Kidney (tissue), 14 donors: Measurements from ENCODE around the gene IFI16. TPM values are rescaled to one million over a fixed set of nuclear protein-coding genes. Genes with fewer than 3 reads are reported as not detected.

Experiments
- DNase-seq, 5 donors: peaks; one replicate each; pipeline ENCODE4 v3.0.0-alpha.2; 2013 to 2020
- FAIRE-seq: peaks from 2 replicates; lab custom pipeline; 2012; peaks lifted over from hg19 to GRCh38; lab: Jason Lieb, UNC
- H3K27ac ChIP-seq, 2 donors: one replicate each; pipeline ENCODE4 v1.7.0; 2013; ENCODE audit warnings: low read depth in 2 of 2, low read length in 2 of 2, inconsistent platforms in 1 of 2
- H3K27me3 ChIP-seq: one replicate; pipeline ENCODE4 v1.7.1; 2013; ENCODE audit warnings: low read length, inconsistent platforms; ENCODE audit not compliant: control insufficient read depth, insufficient read depth
- H3K36me3 ChIP-seq, 3 donors: one replicate each; pipeline versions ENCODE4 v1.7.0 to v1.7.1; 2013; ENCODE audit warnings: low read length in 3 of 3, control low read depth in 1 of 3, inconsistent platforms in 1 of 3; ENCODE audit not compliant: insufficient read depth in 3 of 3, control insufficient read depth in 2 of 3
- H3K4me1 ChIP-seq, 3 donors: one replicate each; pipeline versions ENCODE4 v1.7.0 to v1.7.1; 2013; ENCODE audit warnings: low read length in 3 of 3, inconsistent platforms in 1 of 3, low read depth in 1 of 3; ENCODE audit not compliant: control insufficient read depth in 2 of 3, insufficient read depth in 2 of 3
- H3K4me3 ChIP-seq, 3 donors: one replicate each; pipeline versions ENCODE4 v1.7.0 to v1.8.1; 2013; ENCODE audit warnings: low read length in 3 of 3, control low read depth in 1 of 3, inconsistent platforms in 1 of 3
- H3K9ac ChIP-seq, 3 donors: one replicate each; pipeline versions ENCODE4 v1.7.0 to v1.7.1; 2013; ENCODE audit warnings: low read length in 3 of 3, control low read depth in 1 of 3, inconsistent platforms in 1 of 3
- H3K9me3 ChIP-seq, 3 donors: one replicate each; pipeline versions ENCODE4 v1.7.0 to v1.7.1; 2013; ENCODE audit warnings: low read length in 3 of 3, control low read depth in 1 of 3, inconsistent platforms in 1 of 3; ENCODE audit not compliant: control insufficient read depth in 2 of 3, insufficient read depth in 1 of 3
- intact Hi-C: fragments of 100-400 bp; cut with DNase I; formaldehyde crosslinking; loops from one replicate; pipeline ENCODE4 v1.11.1; 2022
- polyA plus RNA-seq: library from polyadenylated mRNA; stranded (reverse); fragments of 350-450 nt; fragmentation: Illumina TruSeq; extraction: RNeasy Lipid Tissue Mini Kit (QIAGEN cat#74804); gene quantifications from one replicate; pipeline ENCODE4 v1.2.3, GENCODE V29; 2014; ENCODE audit warnings: low read depth, low replicate concordance; ENCODE audit not compliant: insufficient read depth
- total RNA-seq: library from RNA; stranded (reverse); fragmentation: NEBNext Ultra II Directional; extraction: Animal tissue kit (Norgen Biotek cat#: 25700); gene quantifications from one replicate; pipeline ENCODE4 v1.2.1, GENCODE V29; 2021
- TF ChIP-seq, protein P1 (sequence below): IDR thresholded peaks from 3 replicates; pipeline ENCODE4 v1.5.1; 2012; ENCODE audit warnings: mild to moderate bottlenecking, moderate library complexity, borderline replicate concordance; ENCODE audit not compliant: insufficient read depth; ENCODE audit errors: extremely low read depth
- donor health status: control.
- donor health status: control.
- donor health status: control.
- donor health status: control.
- donor health status: control.
- donor health status: DM: yes; HTN: yes; CAD: no.
- donor health status: Normal renal cell carcinoma (clear cell type).

IFI16 gene
- total and polyA plus RNA-seq, 2 donors from 2014 or later: 30.0 to 91.8 TPM

- Histone ChIP-seq H3K9me3 (no peaks in the 10 kb centered on the region), H3K9ac (no peak overlapping the region), H3K4me3 (no peak overlapping the region), H3K27me3 (no peaks in the 10 kb centered on the region), H3K36me3 (no peaks in the 10 kb centered on the region), H3K27ac (no peak overlapping the region), H3K4me1 (no peaks in the 10 kb centered on the region)
- DNase-seq (no peak), FAIRE-seq (no peak)
- intact Hi-C loops: no loop called here
- TF ChIP-seq, protein P1, sequence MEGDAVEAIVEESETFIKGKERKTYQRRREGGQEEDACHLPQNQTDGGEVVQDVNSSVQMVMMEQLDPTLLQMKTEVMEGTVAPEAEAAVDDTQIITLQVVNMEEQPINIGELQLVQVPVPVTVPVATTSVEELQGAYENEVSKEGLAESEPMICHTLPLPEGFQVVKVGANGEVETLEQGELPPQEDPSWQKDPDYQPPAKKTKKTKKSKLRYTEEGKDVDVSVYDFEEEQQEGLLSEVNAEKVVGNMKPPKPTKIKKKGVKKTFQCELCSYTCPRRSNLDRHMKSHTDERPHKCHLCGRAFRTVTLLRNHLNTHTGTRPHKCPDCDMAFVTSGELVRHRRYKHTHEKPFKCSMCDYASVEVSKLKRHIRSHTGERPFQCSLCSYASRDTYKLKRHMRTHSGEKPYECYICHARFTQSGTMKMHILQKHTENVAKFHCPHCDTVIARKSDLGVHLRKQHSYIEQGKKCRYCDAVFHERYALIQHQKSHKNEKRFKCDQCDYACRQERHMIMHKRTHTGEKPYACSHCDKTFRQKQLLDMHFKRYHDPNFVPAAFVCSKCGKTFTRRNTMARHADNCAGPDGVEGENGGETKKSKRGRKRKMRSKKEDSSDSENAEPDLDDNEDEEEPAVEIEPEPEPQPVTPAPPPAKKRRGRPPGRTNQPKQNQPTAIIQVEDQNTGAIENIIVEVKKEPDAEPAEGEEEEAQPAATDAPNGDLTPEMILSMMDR: no peak
These were observed 20.6 kb downstream of the IFI16 start for GRCh38 chr1:159030311-159030710.

DNA sequence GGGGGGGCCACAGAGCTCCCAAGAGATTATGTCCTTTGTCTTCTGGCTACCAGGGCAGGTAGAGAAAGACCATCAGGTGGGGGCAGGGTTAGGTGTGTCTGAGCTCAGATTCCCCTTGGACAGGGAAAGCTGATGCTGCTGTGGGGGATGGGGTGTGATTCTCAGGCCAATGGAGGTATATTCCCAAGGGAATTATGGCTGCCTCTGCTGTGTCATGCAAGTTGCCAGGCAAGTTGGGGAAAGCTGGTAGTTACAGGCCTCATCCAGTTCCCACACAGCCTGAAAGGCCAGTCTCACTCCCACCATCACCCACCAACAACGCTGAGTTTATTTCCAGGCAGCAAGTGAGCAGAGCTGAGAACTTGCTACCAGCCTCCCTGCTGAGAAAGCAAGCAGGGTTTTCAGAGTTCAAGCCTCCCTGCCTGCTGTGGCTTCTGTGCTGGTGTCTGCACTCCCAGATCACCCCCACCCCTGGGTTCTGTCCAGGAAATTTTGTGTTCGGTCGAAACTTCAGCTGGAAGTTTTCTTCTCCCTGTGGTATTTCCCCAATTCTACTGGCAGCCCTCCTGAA is 21.3 kb downstream of the IFI16 start:
- Histone ChIP-seq H3K4me3 (no peak overlapping the region), H3K9ac (no peak overlapping the region), H3K4me1 (no peaks in the 10 kb centered on the region), H3K27me3 (no peaks in the 10 kb centered on the region), H3K27ac (no peak overlapping the region), H3K36me3 (no peaks in the 10 kb centered on the region), H3K9me3 (no peaks in the 10 kb centered on the region)
- intact Hi-C loops: no loop called here
- FAIRE-seq (no peak), DNase-seq (no peak)
- TF ChIP-seq, protein P1: no peak

GRCh38 chr1:159040206-159040605 is 30.5 kb downstream of the IFI16 start:
- H3K9ac ChIP-seq: no peak overlapping the region
- H3K9me3 ChIP-seq: no peaks in the 10 kb centered on the region
- FAIRE-seq (no peak), DNase-seq (no peak)
- no peak overlapping the region for H3K27ac ChIP-seq
- intact Hi-C loops: no loop called here
- no peak overlapping the region for H3K4me3 ChIP-seq
- TF ChIP-seq, protein P1: no peak
- no peaks in the 10 kb centered on the region for H3K27me3 ChIP-seq
- no peaks in the 10 kb centered on the region for H3K4me1 ChIP-seq
- no peaks in the 10 kb centered on the region for H3K36me3 ChIP-seq
